NCI-H1105 (cell line): ENCODE results near the gene PYCR2.
A peak's percentile ranks its signal among the peaks of the same experiment; 100 is the strongest.
"Not testable (repeated sequence)": the region's sequence is repeated elsewhere in the genome, so short reads cannot be mapped to it uniquely, and the experiment has no call there.

Experiments used
- DNase-seq: peaks from one replicate; lab custom pipeline; 2025; lab: John Stamatoyannopoulos, UW

Gene PYCR2

GRCh38 chr1:225942574-225942973 lies 18.5 kb upstream of the PYCR2 start:
- no peak for DNase-seq

DNA sequence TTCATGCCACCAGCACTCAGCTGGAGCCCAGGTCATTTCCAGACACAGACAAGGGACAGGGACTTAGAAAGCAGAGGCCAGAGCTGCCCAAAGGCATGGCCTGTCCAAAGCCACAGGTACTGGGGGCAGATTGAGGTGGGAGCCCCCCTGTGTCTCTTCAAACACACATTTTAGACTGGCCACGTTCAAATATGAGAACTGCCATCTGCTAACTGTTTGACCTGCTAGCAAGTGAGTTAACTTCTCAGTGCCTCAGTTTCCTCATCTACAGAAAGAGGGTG lies 17.8 kb upstream of the PYCR2 start:
- no peak for DNase-seq

DNA sequence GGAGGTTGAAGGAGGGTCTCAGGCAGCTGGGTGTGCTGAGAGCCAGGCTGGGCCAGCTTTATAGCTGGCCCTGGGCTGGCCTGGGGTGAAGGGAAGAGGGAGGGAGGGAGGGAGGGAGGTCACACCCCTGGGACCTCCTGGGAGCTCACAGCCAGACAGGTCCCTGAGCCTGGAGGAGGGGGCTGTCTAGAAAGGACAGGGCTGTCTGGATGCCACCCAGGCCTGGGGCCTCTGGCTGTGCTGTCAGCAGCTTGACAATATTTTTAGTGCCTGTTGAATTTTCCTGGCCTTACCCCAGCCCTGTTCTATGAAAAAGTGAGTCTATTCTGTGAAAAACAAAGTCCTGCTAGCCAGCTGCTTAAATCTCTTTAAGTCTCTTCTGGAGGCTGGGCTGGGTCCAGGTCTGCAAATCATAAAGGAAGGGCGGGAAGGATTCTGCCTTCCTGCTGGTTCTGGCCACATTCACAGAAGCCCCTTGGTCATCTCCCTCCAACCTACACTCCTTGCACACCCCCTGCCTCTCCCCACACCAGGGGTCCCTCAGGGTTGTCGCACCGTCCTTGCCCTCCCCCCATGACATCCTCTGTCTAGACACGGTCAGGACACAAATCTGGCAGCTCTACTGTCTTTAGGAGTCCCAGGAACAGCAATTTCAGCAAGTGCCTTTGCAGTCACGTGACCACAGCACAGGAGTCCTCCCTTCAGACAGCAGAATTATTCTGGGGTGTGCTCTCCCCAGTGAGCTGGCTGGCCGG lies 17.3 kb upstream of the PYCR2 start, which contains the start of gene LEFTY2:
TSS of gene LEFTY2 (minus strand) at position 34 of the 755 bp plus-strand sequence. CDS start 80 bp downstream, outside the sequence.
- DNase-seq, result no peak

DNA sequence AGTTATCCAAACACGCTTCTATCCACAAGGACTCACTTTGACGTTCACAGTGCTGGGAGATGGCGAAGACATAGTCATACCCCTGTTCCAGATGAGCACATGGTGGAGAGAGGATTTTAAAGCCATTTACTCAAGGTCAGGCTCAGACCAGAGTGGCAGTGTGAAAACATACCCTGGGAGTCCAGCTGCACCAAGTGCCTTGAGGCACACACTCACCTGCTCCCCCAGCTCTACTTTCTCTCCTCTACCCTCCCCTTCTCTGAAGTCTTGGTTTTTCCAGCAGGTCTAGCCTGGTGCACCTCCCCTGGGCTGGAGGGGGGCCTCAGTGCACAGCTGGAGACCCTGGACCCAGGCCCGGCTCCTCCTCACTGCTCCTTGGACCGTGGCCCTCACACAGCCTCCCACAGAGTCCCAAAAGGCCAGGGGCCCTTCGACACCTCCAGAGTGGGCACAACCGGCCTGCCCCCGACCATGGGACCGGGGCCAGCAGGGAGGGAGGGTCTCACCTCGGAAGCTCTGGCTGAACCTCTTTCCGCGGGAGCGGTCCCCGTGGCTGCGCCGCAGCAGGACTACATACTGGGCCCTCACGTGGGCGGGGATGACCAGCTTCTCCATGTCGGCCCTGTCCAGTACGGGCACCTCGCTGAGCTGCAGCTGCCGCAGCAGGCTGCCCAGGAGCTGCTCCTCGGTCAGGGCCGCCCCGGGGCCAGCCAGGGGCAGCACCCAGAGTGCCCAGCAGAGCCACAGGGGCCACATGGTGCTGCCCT lies 16.5 kb upstream of the PYCR2 start:
- DNase-seq, result no peak

- DNase-seq, result not testable (repeated sequence)
Observed at GRCh38 chr1:225939939-225940310, 15.9 kb upstream of the PYCR2 start.

DNA sequence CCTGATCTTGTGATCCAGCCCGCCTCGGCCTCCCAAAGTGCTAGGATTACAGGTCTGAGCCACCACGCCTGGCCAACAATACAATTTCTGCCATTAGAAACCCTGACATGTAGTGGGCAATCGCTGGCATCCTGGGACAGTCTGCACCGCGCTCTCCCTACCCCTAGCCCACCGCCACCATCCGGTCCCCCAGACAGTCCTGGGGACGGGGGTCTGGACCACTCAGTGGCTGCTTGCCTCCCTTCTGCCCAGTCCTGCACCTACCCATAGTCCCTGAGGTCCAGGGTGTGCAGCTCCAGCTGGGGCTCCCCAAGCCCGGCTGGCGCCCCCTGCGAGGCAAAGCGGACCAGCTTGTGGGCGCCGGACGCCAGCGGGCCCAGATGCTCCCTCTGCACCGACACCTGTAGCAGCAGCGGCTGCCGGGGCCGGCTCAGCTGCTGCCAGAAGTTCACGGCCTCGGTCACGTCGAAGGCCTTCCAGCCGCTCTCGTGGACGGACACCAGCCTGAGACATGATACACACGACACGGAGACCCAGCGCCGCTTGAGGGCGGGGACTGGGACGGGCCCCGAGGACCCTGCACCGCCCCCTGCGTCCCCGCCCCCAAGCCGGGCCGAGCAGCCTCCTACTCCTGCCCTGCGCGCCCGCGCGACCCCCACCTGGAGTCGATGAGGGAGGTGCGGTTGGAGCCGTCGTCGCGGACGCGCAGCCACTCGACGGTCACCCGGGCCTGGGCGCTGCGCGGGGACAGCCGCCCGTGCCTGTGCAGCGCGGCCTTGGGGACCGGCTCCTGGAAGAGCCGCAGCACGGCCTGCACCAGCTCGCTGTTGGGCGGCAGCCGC lies 15.3 kb upstream of the PYCR2 start:
- DNase-seq, result not testable (repeated sequence)

DNA sequence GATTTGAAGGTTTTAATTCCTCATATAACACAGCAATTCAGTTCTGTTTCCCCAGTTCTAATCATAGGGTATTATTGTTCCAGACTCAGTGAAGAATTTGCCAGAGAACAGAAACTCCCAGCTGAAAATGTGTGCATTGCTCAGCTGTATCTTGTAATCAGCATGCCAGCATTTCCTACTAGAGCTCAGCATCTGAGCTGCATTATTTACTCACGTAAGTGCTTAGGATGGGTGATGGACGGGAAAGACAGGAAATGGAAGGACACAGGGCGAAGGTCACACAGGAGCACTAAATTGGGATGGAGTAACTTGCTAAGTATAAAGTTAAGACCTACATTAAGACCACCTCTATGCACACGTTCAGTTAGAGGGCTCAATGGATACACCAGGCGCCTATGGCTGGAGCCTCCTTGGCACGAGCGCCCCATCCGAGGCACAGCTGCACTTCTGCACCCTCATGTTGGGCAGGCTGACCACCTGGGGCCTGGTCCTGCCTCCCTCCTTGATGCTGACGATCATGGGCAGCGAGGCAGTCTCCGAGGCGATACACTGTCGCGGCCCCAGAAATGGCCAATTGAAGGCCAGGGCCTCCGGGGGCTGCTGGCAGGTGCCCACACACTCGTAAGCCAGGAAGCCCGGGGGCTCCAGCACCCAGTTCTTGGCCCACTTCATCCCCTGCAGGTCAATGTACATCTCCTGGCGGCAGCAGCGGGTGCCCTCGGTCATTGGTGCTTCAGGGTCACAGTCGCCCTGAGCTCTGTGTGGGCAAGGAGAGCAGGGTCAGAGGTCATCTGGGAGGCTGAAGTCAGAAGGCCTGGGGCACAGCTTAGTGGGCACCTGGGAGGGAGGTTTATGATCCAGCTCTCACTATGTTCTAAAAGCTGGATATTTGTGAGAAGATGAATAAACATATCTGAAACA lies 13.3 kb upstream of the PYCR2 start:
- no peak for DNase-seq

- no peak for DNase-seq
Observed at GRCh38 chr1:225936523-225936922, 12.5 kb upstream of the PYCR2 start.

GRCh38 chr1:225936086-225936485 lies 12.0 kb upstream of the PYCR2 start:
- DNase-seq, result not testable (repeated sequence)

- no peak for DNase-seq
Observed at GRCh38 chr1:225934711-225935110, 10.7 kb upstream of the PYCR2 start.

- no peak for DNase-seq
Observed at GRCh38 chr1:225933072-225933471, 9.0 kb upstream of the PYCR2 start.

DNA sequence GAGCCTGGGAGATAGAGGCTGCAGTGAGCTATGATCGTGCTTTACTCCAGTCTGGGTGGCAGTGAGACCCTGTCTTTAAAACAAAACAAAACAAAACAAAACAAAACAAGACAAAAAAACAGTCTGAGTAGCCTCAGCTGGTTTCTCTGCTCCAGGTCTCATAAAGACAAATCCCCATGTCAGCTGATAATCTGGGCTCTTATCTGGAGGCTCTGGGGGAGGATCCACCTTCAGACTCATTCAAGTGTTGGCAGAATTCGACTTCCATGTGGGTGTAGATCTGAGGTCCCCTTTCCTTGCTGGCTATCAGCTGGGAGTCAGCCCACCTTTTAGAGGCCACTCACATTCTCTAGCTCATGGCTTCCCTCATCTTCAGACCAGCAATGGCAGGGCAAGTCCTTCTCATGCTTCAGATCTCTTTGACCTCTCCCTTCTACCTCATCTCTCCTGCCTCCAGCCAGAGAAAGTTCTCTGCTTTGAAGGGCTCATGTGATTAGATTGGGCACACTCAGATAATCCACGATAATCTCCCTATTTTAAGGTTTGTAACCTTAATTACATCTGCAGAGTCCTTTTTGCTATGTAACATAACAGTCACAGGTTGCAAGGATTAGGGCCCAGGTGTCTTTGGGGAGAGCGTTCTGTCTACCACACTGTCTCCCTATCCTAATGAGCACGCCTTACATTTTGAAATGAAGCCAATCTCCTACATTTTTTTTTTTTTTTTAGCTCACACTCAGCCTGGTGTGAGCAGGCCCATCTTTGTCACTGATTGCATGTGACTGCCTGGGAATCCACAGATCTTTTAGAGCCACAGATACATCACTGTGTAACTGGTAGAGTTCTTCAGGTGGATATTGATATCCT lies 7.5 kb upstream of the PYCR2 start:
- DNase-seq, result no peak

DNA sequence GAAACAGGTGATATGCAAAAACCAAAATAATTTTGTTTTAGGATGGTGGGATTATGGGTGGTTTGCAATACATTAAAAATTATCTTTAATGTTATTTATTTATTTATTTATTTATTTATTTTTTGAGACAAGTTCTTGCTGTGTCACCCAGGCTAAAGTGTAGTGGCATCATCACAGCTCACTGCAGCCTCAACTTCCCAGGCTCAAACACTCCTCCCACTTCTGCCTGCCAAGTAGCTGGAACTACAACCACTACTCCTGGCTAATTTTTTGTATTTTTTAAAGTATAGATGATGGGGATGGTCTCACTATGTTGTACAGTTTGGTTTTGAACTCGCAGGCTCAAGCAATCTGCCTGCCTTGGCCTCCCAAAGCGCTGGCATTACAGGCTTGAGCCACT lies 6.5 kb upstream of the PYCR2 start:
- no peak for DNase-seq

- not testable (repeated sequence) for DNase-seq
Observed at GRCh38 chr1:225929462-225929861, 5.4 kb upstream of the PYCR2 start.

- DNase-seq, result no peak
Observed at GRCh38 chr1:225928186-225929175, 4.4 kb upstream of the PYCR2 start.

- DNase-seq, result no peak
Observed at GRCh38 chr1:225926551-225927113, 2.6 kb upstream of the PYCR2 start.

DNA sequence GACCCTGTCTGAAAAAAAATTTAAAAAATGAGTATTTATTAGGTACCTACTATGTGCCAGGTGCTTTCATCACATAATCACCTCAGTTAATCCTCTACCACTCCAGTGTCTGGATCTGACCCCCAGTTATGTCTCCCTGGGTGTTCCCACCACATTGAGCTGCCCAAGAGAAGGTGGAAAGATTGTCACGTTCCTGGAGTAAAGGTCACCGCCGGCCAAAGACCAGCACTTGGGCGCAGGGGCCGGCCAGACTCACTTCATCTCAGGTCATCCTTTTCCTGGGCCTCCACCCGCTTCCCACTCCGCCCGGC lies 714 bp downstream of the PYCR2 start:
- no peak for DNase-seq

- DNase-seq, result peak; percentile 79
Observed at GRCh38 chr1:225921734-225922709, 2.0 kb downstream of the PYCR2 start.
